CD14-positive monocyte (primary cell): ENCODE results near the gene MT1G. TPM values are rescaled to one million over a fixed set of nuclear protein-coding genes. Genes with fewer than 3 reads are reported as not detected.

Source experiments
- DNase-seq, 3 donors: peaks; one replicate each; pipeline ENCODE4 v3.0.0-alpha.2; 2011 to 2022
- H2AFZ ChIP-seq: 2 replicates; pipeline ENCODE4 v1.6.0; 2012; ENCODE audit warnings: mild to moderate bottlenecking, low read depth, low read length, inconsistent platforms; ENCODE audit not compliant: insufficient read depth, poor library complexity, severe bottlenecking
- H3K27ac ChIP-seq, 2 donors: 1 replicate in 1 of 2; 2 replicates in 1 of 2; pipeline ENCODE4 v1.5.1; 2012 to 2013; ENCODE audit warnings: low read length in 2 of 2, control low read depth in 1 of 2, inconsistent platforms in 1 of 2, low read depth in 1 of 2, mild to moderate bottlenecking in 1 of 2
- H3K27me3 ChIP-seq, 2 donors: one replicate each; pipeline versions ENCODE4 v1.6.0 to v1.6.1; 2011 to 2013; ENCODE audit warnings: low read length in 2 of 2; ENCODE audit not compliant: control insufficient read depth in 2 of 2, insufficient read depth in 2 of 2
- H3K36me3 ChIP-seq, 2 donors: replicated peaks in 1 of 2; 1 replicate in 1 of 2; 2 replicates in 1 of 2; pipeline versions ENCODE4 v1.5.1 to v1.6.1; 2012 to 2013; ENCODE audit warnings: low read length in 2 of 2, control low read depth in 1 of 2, inconsistent platforms in 1 of 2, mild to moderate bottlenecking in 1 of 2; ENCODE audit not compliant: insufficient read depth in 2 of 2, control insufficient read depth in 1 of 2
- H3K4me1 ChIP-seq, 2 donors: 1 replicate in 1 of 2; 2 replicates in 1 of 2; pipeline versions ENCODE4 v1.5.1 to v1.6.1; 2012 to 2013; ENCODE audit warnings: low read length in 2 of 2, control low read depth in 1 of 2, inconsistent platforms in 1 of 2, mild to moderate bottlenecking in 1 of 2, moderate library complexity in 1 of 2; ENCODE audit not compliant: insufficient read depth in 2 of 2, control insufficient read depth in 1 of 2
- H3K4me2 ChIP-seq: replicated peaks from 2 replicates; pipeline ENCODE3; 2012; ENCODE audit warnings: low read length, moderate library complexity, mild to moderate bottlenecking; ENCODE audit not compliant: poor library complexity, severe bottlenecking; ENCODE audit errors: extremely low read depth
- H3K4me3 ChIP-seq, 3 experiments: fragments of 200-600 bp in 1 of 3; sonication (generic) in 1 of 3; replicated peaks in 1 of 3; 1 replicate in 2 of 3; 2 replicates in 1 of 3; pipeline ENCODE4 v1.5.1; 2011 to 2013; ENCODE audit warnings: low read length in 3 of 3, mild to moderate bottlenecking in 3 of 3, control low read depth in 2 of 3, low read depth in 2 of 3, inconsistent platforms in 1 of 3, moderate library complexity in 1 of 3
- H3K79me2 ChIP-seq: 2 replicates; pipeline ENCODE4 v1.6.0; 2012; ENCODE audit warnings: mild to moderate bottlenecking, control low read depth, inconsistent platforms, low read length, moderate library complexity; ENCODE audit not compliant: insufficient read depth
- H3K9ac ChIP-seq: 2 replicates; pipeline ENCODE4 v1.6.0; 2017; ENCODE audit warnings: low read length, mild to moderate bottlenecking; ENCODE audit not compliant: insufficient read depth, poor library complexity, severe bottlenecking
- H3K9me3 ChIP-seq, 2 donors: replicated peaks in 1 of 2; 1 replicate in 1 of 2; 2 replicates in 1 of 2; pipeline versions ENCODE4 v1.5.1 to v1.6.1; 2012 to 2013; ENCODE audit warnings: low read length in 2 of 2, control low read depth in 1 of 2; ENCODE audit not compliant: control insufficient read depth in 1 of 2, insufficient read depth in 1 of 2
- H4K20me1 ChIP-seq: 2 replicates; pipeline ENCODE4 v1.6.0; 2012; ENCODE audit warnings: mild to moderate bottlenecking, low read length, control low read depth, moderate library complexity; ENCODE audit not compliant: insufficient read depth
- H3K27ac Mint-ChIP-seq, 7 donors: one replicate each; pipeline ENCODE4 v1.8.0; 2020; ENCODE audit warnings: mild to moderate bottlenecking in 7 of 7, mixed read lengths in 7 of 7, moderate library complexity in 6 of 7, inconsistent platforms in 2 of 7
- H3K27me3 Mint-ChIP-seq, 3 donors: one replicate each; pipeline ENCODE4 v1.8.0; 2021 to 2022; ENCODE audit warnings: low read depth in 3 of 3, mild to moderate bottlenecking in 3 of 3, mixed read lengths in 3 of 3, moderate library complexity in 3 of 3, inconsistent platforms in 1 of 3
- H3K36me3 Mint-ChIP-seq, 2 donors: one replicate each; pipeline ENCODE4 v1.8.0; 2020; ENCODE audit warnings: mixed read lengths in 2 of 2, inconsistent platforms in 1 of 2, mild to moderate bottlenecking in 1 of 2
- H3K4me1 Mint-ChIP-seq: one replicate; pipeline ENCODE4 v1.8.0; 2020; ENCODE audit warnings: mild to moderate bottlenecking, mixed read lengths
- H3K4me3 Mint-ChIP-seq, 2 donors: one replicate each; pipeline ENCODE4 v1.8.0; 2020; ENCODE audit warnings: mild to moderate bottlenecking in 2 of 2, mixed read lengths in 2 of 2, moderate library complexity in 1 of 2
- H3K9me3 Mint-ChIP-seq, 7 donors: one replicate each; pipeline ENCODE4 v1.8.0; 2020 to 2022; ENCODE audit warnings: mixed read lengths in 7 of 7, mild to moderate bottlenecking in 6 of 7, moderate library complexity in 6 of 7, inconsistent platforms in 2 of 7
- CTCF ChIP-seq: fragments of 200-600 bp; IDR thresholded peaks from one replicate; pipeline ENCODE4 v1.8.0; 2022; ENCODE audit warnings: antibody characterized with exemption, mild to moderate bottlenecking
- WGBS: methylation state at CpG from one replicate; pipeline ENCODE4 v1.1.5; 2013; ENCODE audit warnings: missing lambda C conversion rate; ENCODE audit not compliant: insufficient coverage; 5-methylcytosine and 5-hydroxymethylcytosine counted together
- intact Hi-C, 2 donors: fragments of 100-400 bp; cut with micrococcal nuclease; formaldehyde crosslinking; loops; one replicate each; pipeline versions ENCODE4 v1.15.0 to v1.15.1; 2023
- polyA plus RNA-seq, 3 donors: library from polyadenylated mRNA; depleted of rRNA in 1 of 3; unstranded in 2 of 3; stranded (reverse) in 1 of 3; fragments of 300-500 nt in 2 of 3; fragments of >200 nt in 1 of 3; fragmentation: Illumina TruSeq in 2 of 3; gene quantifications; 1 replicate in 2 of 3; 2 replicates in 1 of 3; pipeline ENCODE4 v1.2.3, GENCODE V29; 2012 to 2021

The MT1G gene
- polyA plus RNA-seq, 3 donors, result 1.1 to 1.4 TPM; not detected in 1

DNA sequence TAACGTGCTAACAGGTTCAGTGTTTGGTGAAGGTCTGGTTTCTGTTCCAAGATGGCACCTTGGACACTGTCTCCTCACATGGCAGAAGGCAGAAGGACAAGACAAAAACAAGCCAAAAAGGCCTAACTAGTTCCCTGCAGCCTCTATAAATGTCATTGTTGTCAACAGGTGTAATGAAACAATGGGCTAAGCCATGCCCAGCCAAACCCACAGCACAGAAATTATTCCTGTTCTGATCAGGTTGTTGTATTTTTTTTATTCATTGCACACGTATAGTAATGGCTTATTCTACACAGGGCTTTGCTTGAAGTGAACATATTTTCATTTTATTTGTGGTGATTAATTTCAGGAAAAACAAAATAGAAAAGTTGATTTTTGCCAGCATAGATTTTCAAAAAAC, 45.9 kb upstream of the MT1G start:
- H3K9me3 Mint-ChIP-seq, result no peaks in the 10 kb centered on the region
- no peaks in the 10 kb centered on the region for H3K4me1 Mint-ChIP-seq
- no peak overlapping the region for H3K27ac ChIP-seq
- H3K36me3 Mint-ChIP-seq, result no peaks in the 10 kb centered on the region
- H2AFZ ChIP-seq, result no peak overlapping the region
- no peak overlapping the region for H3K4me2 ChIP-seq
- H3K4me3 ChIP-seq, result no peak overlapping the region
- intact Hi-C loops, result no loop called here
- no peak overlapping the region for H3K9ac ChIP-seq
- no peaks in the 10 kb centered on the region for H3K36me3 ChIP-seq
- H4K20me1 ChIP-seq, result no peaks in the 10 kb centered on the region
- H3K9me3 ChIP-seq, result no peaks in the 10 kb centered on the region
- DNase-seq, result no peak
- no peaks in the 10 kb centered on the region for H3K4me1 ChIP-seq
- 100% methylated on average over 1 of the region's 2 CpGs for WGBS
- no peaks in the 10 kb centered on the region for H3K79me2 ChIP-seq
- no peak overlapping the region for H3K27ac Mint-ChIP-seq
- peaks cover 10 to 13% (median 11%) of the 10 kb centered on the region in 3 donors for H3K27me3 Mint-ChIP-seq
- no peak for TF ChIP-seq CTCF
- no peak overlapping the region for H3K4me3 Mint-ChIP-seq
- H3K27me3 ChIP-seq, result no peaks in the 10 kb centered on the region

DNA sequence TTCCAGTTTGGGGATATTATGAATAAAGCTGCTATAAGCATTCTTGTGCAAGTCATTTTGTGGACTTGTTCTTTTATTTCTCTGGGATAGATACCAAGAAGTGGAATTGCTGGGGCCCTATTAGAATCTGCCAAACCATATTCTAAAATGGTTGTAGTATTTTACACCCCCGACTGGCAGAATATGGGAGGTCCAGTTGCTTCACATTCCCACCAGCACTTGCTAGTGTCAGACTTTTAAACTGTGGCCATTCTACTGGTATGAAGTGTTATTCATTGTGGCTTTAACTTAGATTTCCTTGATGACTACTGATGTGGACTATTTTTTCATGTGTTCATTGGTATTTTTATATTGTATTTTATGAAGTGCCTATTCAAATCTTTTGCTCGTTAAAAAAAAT, 44.0 kb upstream of the MT1G start:
- WGBS, result no CpG with 5 or more reads among the region's 2 CpGs
- Histone ChIP-seq H3K27ac (no peak overlapping the region), H3K9me3 (no peaks in the 10 kb centered on the region), H3K4me1 (no peaks in the 10 kb centered on the region), H3K27me3 (no peaks in the 10 kb centered on the region), H3K36me3 (no peaks in the 10 kb centered on the region), H2AFZ (no peak overlapping the region), H4K20me1 (no peaks in the 10 kb centered on the region), H3K79me2 (no peaks in the 10 kb centered on the region), H3K4me2 (no peak overlapping the region), H3K4me3 (no peak overlapping the region), H3K9ac (no peak overlapping the region)
- intact Hi-C loops, result no loop called here
- H3K4me1 Mint-ChIP-seq, result no peaks in the 10 kb centered on the region
- no peak for TF ChIP-seq CTCF
- H3K27me3 Mint-ChIP-seq, result peaks cover 10 to 12% (median 12%) of the 10 kb centered on the region in 3 donors
- no peaks in the 10 kb centered on the region for H3K9me3 Mint-ChIP-seq
- H3K27ac Mint-ChIP-seq, result no peak overlapping the region
- H3K36me3 Mint-ChIP-seq, result no peaks in the 10 kb centered on the region
- no peak overlapping the region for H3K4me3 Mint-ChIP-seq
- no peak for DNase-seq
